HCT116 (cell line): ENCODE measurements around the gene FAM229A. TPM values are rescaled to one million over a fixed set of nuclear protein-coding genes. Genes with fewer than 3 reads are reported as not detected.

Experiments
- ATAC-seq: fragments of 200-7000 bp; cut with Tn5 transposase; 2 replicates; pipeline ENCODE4 v1.9.1; 2020; ENCODE audit warnings: mild to moderate bottlenecking, moderate library complexity
- BruUV-seq: library from RNA; stranded (reverse); fragments of 400-500 nt; replicated peaks from 2 replicates; lab custom pipeline; 2021; lab: Mats Ljungman, UMichigan
- CTCF ChIA-PET: fragments of 300-600 bp; sonication (Branson Sonifier 250); formaldehyde crosslinking; loops from one replicate; lab custom pipeline; 2021; ENCODE audit warnings: antibody characterized with exemption; lab: Charles Lee
- POLR2A ChIA-PET: fragments of 300-600, 350-600 bp; sonication (Branson Sonifier 250); formaldehyde crosslinking; loops from one replicate; lab custom pipeline; 2021; ENCODE audit warnings: antibody characterized with exemption; lab: Charles Lee
- RAD21 ChIA-PET, 2 experiments: fragments of 300-600 bp; sonication (Branson Sonifier 250); formaldehyde crosslinking; loops; one replicate each; lab custom pipeline; 2023; ENCODE audit warnings: low total read pairs in 2 of 2; ENCODE audit not compliant: uncharacterized antibody in 2 of 2, unreplicated experiment in 2 of 2, low non-redundant PET in 1 of 2; lab: Charles Lee
- DNase-seq: peaks from one replicate; pipeline ENCODE4 v3.0.0-alpha.2; 2010; ENCODE audit warnings: low read depth, low spot score
- H2AFZ ChIP-seq: fragments of 200-600 bp; shearing (Covaris generic), sonication (generic); 2 replicates; pipeline ENCODE4 v1.6.1; 2017; ENCODE audit warnings: low read depth, mixed run types, mixed read lengths, antibody characterized with exemption, low read length; ENCODE audit not compliant: poor library complexity, severe bottlenecking
- H3K27ac ChIP-seq: 2 replicates; pipeline ENCODE4 v1.5.1; 2012; ENCODE audit warnings: low read depth, low read length
- H3K27me3 ChIP-seq: fragments of 200-600 bp; sonication (generic); 2 replicates; pipeline ENCODE4 v1.6.1; 2016; ENCODE audit warnings: mixed run types, low read length, mixed read lengths; ENCODE audit not compliant: insufficient read depth
- H3K36me3 ChIP-seq, 2 experiments: fragments of 200-500 bp in 1 of 2; fragments of 200-600 bp in 1 of 2; sonication (Bioruptor generic) in 1 of 2; sonication (generic) in 1 of 2; 2 replicates each; pipeline versions ENCODE4 v1.5.1 to v1.6.1; 2014 to 2016; ENCODE audit warnings: low read length in 2 of 2, inconsistent platforms in 1 of 2, mixed read lengths in 1 of 2, mixed run types in 1 of 2; ENCODE audit not compliant: insufficient read depth in 2 of 2, control insufficient read depth in 1 of 2
- H3K4me1 ChIP-seq, 2 experiments: fragments of 200-600 bp in 1 of 2; sonication (generic) in 1 of 2; 2 replicates each; pipeline versions ENCODE4 v1.5.1 to v1.6.1; 2012 to 2017; ENCODE audit warnings: low read length in 2 of 2, inconsistent platforms in 1 of 2, mild to moderate bottlenecking in 1 of 2, mixed read lengths in 1 of 2, mixed run types in 1 of 2, moderate library complexity in 1 of 2; ENCODE audit not compliant: insufficient read depth in 2 of 2, control insufficient read depth in 1 of 2
- H3K4me2 ChIP-seq: fragments of 200-600 bp; sonication (generic); 2 replicates; pipeline ENCODE4 v1.6.1; 2017; ENCODE audit warnings: mixed run types, low read length, mixed read lengths
- H3K4me3 ChIP-seq, 2 experiments: fragments of 200-600 bp in 1 of 2; sonication (generic) in 1 of 2; replicated peaks in 1 of 2; 2 replicates each; pipeline ENCODE4 v1.5.1; 2011 to 2016; ENCODE audit warnings: low read length in 2 of 2, control low read depth in 1 of 2, low read depth in 1 of 2, mild to moderate bottlenecking in 1 of 2, mixed read lengths in 1 of 2, mixed run types in 1 of 2
- H3K79me2 ChIP-seq: fragments of 200-600 bp; sonication (generic); 2 replicates; pipeline ENCODE4 v1.6.1; 2017; ENCODE audit warnings: mild to moderate bottlenecking, mixed run types, low read length, moderate library complexity, mixed read lengths; ENCODE audit not compliant: insufficient read depth
- H3K9ac ChIP-seq: fragments of 200-600 bp; sonication (generic); 2 replicates; pipeline ENCODE4 v1.6.1; 2016; ENCODE audit warnings: low read length, mixed read lengths
- H3K9me2 ChIP-seq: fragments of 200-600 bp; sonication (generic), shearing (Covaris generic); 2 replicates; pipeline ENCODE4 v1.6.1; 2017; ENCODE audit warnings: mixed run types, mild to moderate bottlenecking, moderate library complexity; ENCODE audit not compliant: insufficient read depth
- H3K9me3 ChIP-seq, 2 experiments: fragments of 200-500 bp in 1 of 2; fragments of 200-600 bp in 1 of 2; sonication (Bioruptor generic) in 1 of 2; sonication (generic) in 1 of 2; 2 replicates each; pipeline ENCODE4 v1.6.1; 2014 to 2017; ENCODE audit warnings: low read length in 2 of 2, mixed read lengths in 2 of 2, inconsistent platforms in 1 of 2, low read depth in 1 of 2, mild to moderate bottlenecking in 1 of 2, mixed run types in 1 of 2, moderate library complexity in 1 of 2; ENCODE audit not compliant: control insufficient read depth in 1 of 2, insufficient read depth in 1 of 2
- H4K20me1 ChIP-seq: fragments of 200-600 bp; sonication (generic), shearing (Covaris generic); 2 replicates; pipeline ENCODE4 v1.6.1; 2017; ENCODE audit warnings: mixed run types, mild to moderate bottlenecking, moderate library complexity; ENCODE audit not compliant: insufficient read depth
- ATF3 ChIP-seq: IDR thresholded peaks from 2 replicates; pipeline ENCODE4 v1.6.1; 2012
- CBX3 ChIP-seq: IDR thresholded peaks from 2 replicates; pipeline ENCODE4 v1.6.1; 2012; ENCODE audit warnings: low read depth
- CEBPB ChIP-seq: IDR thresholded peaks from 2 replicates; pipeline ENCODE4 v1.6.1; 2012; ENCODE audit warnings: low read depth
- CTCF ChIP-seq, 3 experiments: fragments of 200-600 bp in 1 of 3; sonication (generic) in 1 of 3; IDR thresholded peaks in 2 of 3; conservative IDR thresholded peaks in 1 of 3; 2 replicates each; pipeline ENCODE4 v1.5.1; 2012 to 2017; ENCODE audit warnings: low read depth in 2 of 3, low read length in 2 of 3, antibody characterized with exemption in 1 of 3, borderline replicate concordance in 1 of 3, control low read depth in 1 of 3, mild to moderate bottlenecking in 1 of 3, mixed read lengths in 1 of 3, mixed run types in 1 of 3, moderate library complexity in 1 of 3; ENCODE audit not compliant: insufficient read depth in 1 of 3
- EGR1 ChIP-seq: IDR thresholded peaks from 2 replicates; pipeline ENCODE4 v1.6.1; 2012; ENCODE audit warnings: low read depth
- EZH2 ChIP-seq: fragments of 200-600 bp; sonication (generic); IDR thresholded peaks from 2 replicates; pipeline ENCODE4 v1.6.1; 2017; ENCODE audit warnings: antibody characterized with exemption, mixed run types
- EZH2phosphoT487 ChIP-seq: fragments of 200-600 bp; IDR thresholded peaks from 2 replicates; pipeline ENCODE4 v1.6.1; 2018; ENCODE audit warnings: antibody characterized with exemption, borderline replicate concordance
- JUND ChIP-seq: IDR thresholded peaks from 2 replicates; pipeline ENCODE4 v1.6.1; 2012
- POLR2A ChIP-seq: IDR thresholded peaks from 2 replicates; pipeline ENCODE4 v1.7.0; 2011; ENCODE audit warnings: borderline replicate concordance; ENCODE audit not compliant: insufficient read depth, insufficient read length; ENCODE audit errors: extremely low read depth
- POLR2AphosphoS5 ChIP-seq: IDR thresholded peaks from 2 replicates; pipeline ENCODE4 v1.6.1; 2011; ENCODE audit warnings: mild to moderate bottlenecking, low read depth, low read length, moderate library complexity
- SIN3A ChIP-seq: IDR thresholded peaks from 2 replicates; pipeline ENCODE4 v1.6.1; 2012; ENCODE audit warnings: low read depth
- SRF ChIP-seq: IDR thresholded peaks from 2 replicates; pipeline ENCODE4 v1.6.1; 2012; ENCODE audit warnings: low read depth
- TCF7L2 ChIP-seq: IDR thresholded peaks from 2 replicates; pipeline ENCODE4 v1.7.0; 2011; ENCODE audit warnings: borderline replicate concordance, inconsistent platforms; ENCODE audit not compliant: insufficient read depth, insufficient read length; ENCODE audit errors: extremely low read depth
- YY1 ChIP-seq: IDR thresholded peaks from 2 replicates; pipeline ENCODE4 v1.6.1; 2011; ENCODE audit warnings: low read length, low read depth, moderate library complexity, mild to moderate bottlenecking; ENCODE audit not compliant: insufficient replicate concordance; ENCODE audit errors: extremely low read depth
- ZBTB33 ChIP-seq: IDR thresholded peaks from 2 replicates; pipeline ENCODE4 v1.6.1; 2011; ENCODE audit warnings: mild to moderate bottlenecking, low read length, moderate library complexity; ENCODE audit not compliant: insufficient replicate concordance; ENCODE audit errors: extremely low read depth
- ZFX ChIP-seq: fragments of 450-650 bp; IDR thresholded peaks from 2 replicates; pipeline ENCODE4 v1.6.1; 2017
- ZNF274 ChIP-seq: fragments of 200-500 bp; sonication (Bioruptor generic); IDR thresholded peaks from 2 replicates; pipeline ENCODE4 v1.6.1; 2014; ENCODE audit warnings: mild to moderate bottlenecking, low read depth, low read length, inconsistent platforms
- intact Hi-C: fragments of 100-400 bp; cut with micrococcal nuclease; formaldehyde crosslinking; loops from 2 replicates; pipeline ENCODE4 v1.10.0; 2022
- total RNA-seq: library from RNA; stranded (reverse); gene quantifications from one replicate; pipeline ENCODE4 v1.2.1, GENCODE V29; 2021; ENCODE audit not compliant: unreplicated experiment

The FAM229A gene
- total RNA-seq, 1 experiment from 2014 or later, result 16.1 TPM

- H3K9me3 ChIP-seq, result no peaks in the 10 kb centered on the region
- H3K4me1 ChIP-seq, result no peaks in the 10 kb centered on the region
- no peaks in the 10 kb centered on the region for H3K79me2 ChIP-seq
- H2AFZ ChIP-seq, result no peak overlapping the region
- H3K27me3 ChIP-seq, result no peaks in the 10 kb centered on the region
- H3K9me2 ChIP-seq, result no peaks in the 10 kb centered on the region
- no peak overlapping the region for H3K4me3 ChIP-seq
- intact Hi-C loops, result no loop called here
- no peaks in the 10 kb centered on the region for H4K20me1 ChIP-seq
- H3K4me2 ChIP-seq, result no peak overlapping the region
- no peak overlapping the region for H3K9ac ChIP-seq
- ChIA-PET POLR2A (interaction anchor here (0.7 kb wide), 1 partner anchor 192 kb away, joined by 3 read pairs; no protein-coding TSS in a partner anchor), CTCF (no interaction called here), RAD21 (no interaction called here)
- H3K27ac ChIP-seq, result no peak overlapping the region
- peaks cover 35 to 41% of the 10 kb centered on the region in 2 experiments for H3K36me3 ChIP-seq
- no TSS peak for BruUV-seq
- DNase-seq, result no peak
- TF ChIP-seq SIN3A, result no peak
- TF ChIP-seq ZBTB33, result no peak
- TF ChIP-seq SRF, result no peak
- TF ChIP-seq POLR2A, result no peak
- no peak for ATAC-seq
Observed at GRCh38 chr1:32376199-32376598, 13.9 kb upstream of the FAM229A start.

- Histone ChIP-seq H3K4me1 (no peaks in the 10 kb centered on the region), H3K4me3 (no peak overlapping the region), H3K27ac (no peak overlapping the region), H3K9me2 (no peaks in the 10 kb centered on the region), H2AFZ (no peak overlapping the region), H3K9ac (no peak overlapping the region), H3K36me3 (peaks cover 30 to 34% of the 10 kb centered on the region in 2 experiments), H3K9me3 (no peaks in the 10 kb centered on the region)
- ATAC-seq (no peak), DNase-seq (no peak)
- POLR2A ChIA-PET, result no interaction called here
- TF ChIP-seq EZH2 (no peak), POLR2AphosphoS5 (no peak), YY1 (no peak), EGR1 (no peak), TCF7L2 (no peak), CEBPB (no peak), ZFX (no peak), ATF3 (no peak), JUND (no peak), CBX3 (no peak), EZH2phosphoT487 (no peak), POLR2A (no peak), CTCF (IDR thresholded peaks at IDR 0.05 in 2 of 3, conservative IDR thresholded peaks at IDR 0.05 in 1 of 3; ENCODE audit: borderline replicate concordance in 1 of 3, insufficient read depth in 1 of 3, low read depth in 2 of 3, low read length in 2 of 3) (no peak), SRF (no peak), ZNF274 (no peak)
- TF ChIP-seq, all 23 proteins: peak for 0
- H3K79me2 ChIP-seq, result no peaks in the 10 kb centered on the region
- BruUV-seq, result TSS peak; percentile 6
- CTCF ChIA-PET, result no interaction called here
- no peaks in the 10 kb centered on the region for H3K27me3 ChIP-seq
- RAD21 ChIA-PET, result no interaction called here
- H3K4me2 ChIP-seq, result no peak overlapping the region
- H4K20me1 ChIP-seq, result no peaks in the 10 kb centered on the region
- intact Hi-C loops, result no loop called here
Observed at GRCh38 chr1:32373996-32374592, 11.8 kb upstream of the FAM229A start.
